Measurements from ENCODE around the gene ZNRF1.
"Not testable (repeated sequence)": the region's sequence is repeated elsewhere in the genome, so short reads cannot be mapped to it uniquely, and the experiment has no call there.

The ZNRF1 gene

DNA sequence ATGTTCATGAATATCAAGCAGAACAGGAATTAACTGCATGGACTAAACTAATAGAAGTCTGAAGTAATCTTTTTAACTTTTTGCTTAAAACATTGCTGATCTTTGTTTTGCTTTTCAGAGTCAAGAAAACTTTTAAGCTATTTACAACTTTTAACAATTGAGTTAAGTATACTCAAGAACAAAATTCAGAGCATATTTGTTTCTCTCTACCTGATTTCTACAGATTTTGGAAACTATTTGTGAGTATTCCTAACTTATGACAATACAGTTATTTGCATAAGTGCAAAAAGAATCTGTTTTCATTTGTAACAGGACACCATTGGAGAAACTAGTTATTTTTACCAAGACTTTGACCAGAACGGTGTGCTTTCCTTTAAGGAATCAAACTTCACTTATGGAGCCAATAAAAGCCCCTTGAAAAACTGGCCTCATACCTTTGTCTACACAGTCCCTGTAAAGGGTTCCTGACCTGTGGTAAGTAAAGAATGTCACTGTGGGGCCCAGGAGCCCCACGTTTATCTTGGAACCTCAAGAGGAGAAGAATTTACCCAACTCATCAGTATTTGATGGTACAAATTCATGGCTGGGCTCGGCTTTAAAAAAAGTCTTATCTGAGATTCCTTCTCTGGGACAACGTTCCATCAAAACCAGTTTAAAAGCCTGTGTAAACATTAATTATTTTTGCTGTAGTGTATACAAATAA is 129.0 kb downstream of the ZNRF1 start:
- WGBS, result 67% methylated on average over 2 of the region's 4 CpGs
- no peaks in the 10 kb centered on the region for H3K4me1 ChIP-seq (ENCODE audit: control insufficient read depth, insufficient read depth, low read depth, low read length)
- H3K79me1 ChIP-seq (replicated peaks; ENCODE audit: low read length, poor library complexity, severe bottlenecking), result no peaks in the 10 kb centered on the region
- no peak overlapping the region for H3K9ac ChIP-seq (ENCODE audit: low read length)
- H3K4me3 ChIP-seq (ENCODE audit: insufficient read depth in 1 of 2, low read depth in 1 of 2, low read length in 2 of 2), result no peak overlapping the region
- no peak overlapping the region for H3K23ac ChIP-seq (ENCODE audit: low read length in 2 of 2)
- H2BK12ac ChIP-seq (ENCODE audit: low read length in 2 of 2), result no peak overlapping the region
- H3K36me3 ChIP-seq (ENCODE audit: control insufficient read depth in 1 of 2, insufficient read depth in 2 of 2, low read depth in 1 of 2, low read length in 2 of 2), result no peaks in the 10 kb centered on the region
- H2BK120ac ChIP-seq (ENCODE audit: low read depth, low read length), result no peak overlapping the region
- H2AK5ac ChIP-seq (ENCODE audit: low read length, severe bottlenecking), result no peak overlapping the region
- DNase-seq, result no peak
- no peak overlapping the region for H3K4me2 ChIP-seq (ENCODE audit: low read length, poor library complexity, severe bottlenecking)
- H2AFZ ChIP-seq (ENCODE audit: low read depth, low read length), result no peak overlapping the region
- no peak overlapping the region for H2BK5ac ChIP-seq (ENCODE audit: low read depth, low read length, poor library complexity, severe bottlenecking)
- H3K9me3 ChIP-seq (ENCODE audit: control insufficient read depth, low read length), result peaks cover 10% of the 10 kb centered on the region
- H2BK15ac ChIP-seq (ENCODE audit: low read depth, poor library complexity, severe bottlenecking), result no peak overlapping the region
- H4K91ac ChIP-seq (ENCODE audit: low read length), result no peak overlapping the region
- peaks cover 5 to 14% of the 10 kb centered on the region in 2 experiments for H3K27me3 ChIP-seq (ENCODE audit: control insufficient read depth in 1 of 2, insufficient read depth in 1 of 2, low read length in 2 of 2)
- no peak overlapping the region for H4K8ac ChIP-seq (ENCODE audit: low read length)
- no peak overlapping the region for H3K14ac ChIP-seq (ENCODE audit: low read length in 2 of 2)
- H3K18ac ChIP-seq (ENCODE audit: low read depth in 1 of 2, low read length in 2 of 2), result no peak overlapping the region
- no peak overlapping the region for H3K27ac ChIP-seq (ENCODE audit: low read length, poor library complexity, severe bottlenecking)
- H3K4ac ChIP-seq (ENCODE audit: low read depth in 1 of 2, low read length in 2 of 2), result no peak overlapping the region

GRCh38 chr16:75129421-75130149 is 130.8 kb downstream of the ZNRF1 start:
- H3K79me1 ChIP-seq (replicated peaks; ENCODE audit: low read length, poor library complexity, severe bottlenecking); H3K14ac ChIP-seq (ENCODE audit: low read length in 2 of 2); H3K4me3 ChIP-seq (ENCODE audit: insufficient read depth in 1 of 2, low read depth in 1 of 2, low read length in 2 of 2); H3K27ac ChIP-seq (ENCODE audit: low read length, poor library complexity, severe bottlenecking); H3K4ac ChIP-seq (ENCODE audit: low read depth in 1 of 2, low read length in 2 of 2); H3K23ac ChIP-seq (ENCODE audit: low read length in 2 of 2); H4K91ac ChIP-seq (ENCODE audit: low read length); H3K9ac ChIP-seq (ENCODE audit: low read length); H3K4me1 ChIP-seq (ENCODE audit: control insufficient read depth, insufficient read depth, low read depth, low read length); H2BK5ac ChIP-seq (ENCODE audit: low read depth, low read length, poor library complexity, severe bottlenecking); H4K8ac ChIP-seq (ENCODE audit: low read length); H2AK5ac ChIP-seq (ENCODE audit: low read length, severe bottlenecking); H2BK15ac ChIP-seq (ENCODE audit: low read depth, poor library complexity, severe bottlenecking); H3K36me3 ChIP-seq (ENCODE audit: control insufficient read depth in 1 of 2, insufficient read depth in 2 of 2, low read depth in 1 of 2, low read length in 2 of 2); H2AFZ ChIP-seq (ENCODE audit: low read depth, low read length); H3K18ac ChIP-seq (ENCODE audit: low read depth in 1 of 2, low read length in 2 of 2); H3K4me2 ChIP-seq (ENCODE audit: low read length, poor library complexity, severe bottlenecking); H2BK12ac ChIP-seq (ENCODE audit: low read length in 2 of 2); H2BK120ac ChIP-seq (ENCODE audit: low read depth, low read length): not testable (repeated sequence)
- Histone ChIP-seq H3K27me3 (ENCODE audit: control insufficient read depth in 1 of 2, insufficient read depth in 1 of 2, low read length in 2 of 2) (peaks cover 5 to 14% of the 10 kb centered on the region in 2 experiments), H3K9me3 (ENCODE audit: control insufficient read depth, low read length) (peaks cover 10% of the 10 kb centered on the region)
- DNase-seq, result peak; percentile 51
- WGBS, result 90% methylated on average over 2 of the region's 5 CpGs

- WGBS, result 82% methylated on average over 8 of the region's 9 CpGs
- Histone ChIP-seq H2BK15ac (ENCODE audit: low read depth, poor library complexity, severe bottlenecking) (no peak overlapping the region), H2AFZ (ENCODE audit: low read depth, low read length) (no peak overlapping the region)
These were observed 131.4 kb downstream of the ZNRF1 start for GRCh38 chr16:75130150-75130771.

GRCh38 chr16:75131081-75131480 is 132.3 kb downstream of the ZNRF1 start:
- H2BK12ac ChIP-seq (ENCODE audit: low read length in 2 of 2), result no peak overlapping the region
- no peak overlapping the region for H3K23ac ChIP-seq (ENCODE audit: low read length in 2 of 2)
- H4K8ac ChIP-seq (ENCODE audit: low read length), result no peak overlapping the region
- no peak overlapping the region for H2AK5ac ChIP-seq (ENCODE audit: low read length, severe bottlenecking)
- H3K9me3 ChIP-seq (ENCODE audit: control insufficient read depth, low read length), result peaks cover 10% of the 10 kb centered on the region
- H3K27ac ChIP-seq (ENCODE audit: low read length, poor library complexity, severe bottlenecking), result no peak overlapping the region
- no peak overlapping the region for H2BK5ac ChIP-seq (ENCODE audit: low read depth, low read length, poor library complexity, severe bottlenecking)
- H3K4ac ChIP-seq (ENCODE audit: low read depth in 1 of 2, low read length in 2 of 2), result no peak overlapping the region
- no peak overlapping the region for H2AFZ ChIP-seq (ENCODE audit: low read depth, low read length)
- DNase-seq, result no peak
- H3K79me1 ChIP-seq (replicated peaks; ENCODE audit: low read length, poor library complexity, severe bottlenecking), result no peaks in the 10 kb centered on the region
- H2BK15ac ChIP-seq (ENCODE audit: low read depth, poor library complexity, severe bottlenecking), result no peak overlapping the region
- H3K18ac ChIP-seq (ENCODE audit: low read depth in 1 of 2, low read length in 2 of 2), result no peak overlapping the region
- no peaks in the 10 kb centered on the region for H3K4me1 ChIP-seq (ENCODE audit: control insufficient read depth, insufficient read depth, low read depth, low read length)
- H3K36me3 ChIP-seq (ENCODE audit: control insufficient read depth in 1 of 2, insufficient read depth in 2 of 2, low read depth in 1 of 2, low read length in 2 of 2), result no peaks in the 10 kb centered on the region
- no peak overlapping the region for H3K9ac ChIP-seq (ENCODE audit: low read length)
- H3K14ac ChIP-seq (ENCODE audit: low read length in 2 of 2), result no peak overlapping the region
- no peak overlapping the region for H3K4me2 ChIP-seq (ENCODE audit: low read length, poor library complexity, severe bottlenecking)
- WGBS, result 78% methylated on average over 7 of the region's 7 CpGs
- no peak overlapping the region for H4K91ac ChIP-seq (ENCODE audit: low read length)
- peaks cover 5 to 14% of the 10 kb centered on the region in 2 experiments for H3K27me3 ChIP-seq (ENCODE audit: control insufficient read depth in 1 of 2, insufficient read depth in 1 of 2, low read length in 2 of 2)
- no peak overlapping the region for H3K4me3 ChIP-seq (ENCODE audit: insufficient read depth in 1 of 2, low read depth in 1 of 2, low read length in 2 of 2)
- no peak overlapping the region for H2BK120ac ChIP-seq (ENCODE audit: low read depth, low read length)

More at GRCh38 chr16:75130150-75130771, 131.4 kb downstream of the ZNRF1 start:
- no peak overlapping the region for H3K18ac ChIP-seq (ENCODE audit: low read depth in 1 of 2, low read length in 2 of 2)
- no peak overlapping the region for H3K27ac ChIP-seq (ENCODE audit: low read length, poor library complexity, severe bottlenecking)
- no peak overlapping the region for H3K4me2 ChIP-seq (ENCODE audit: low read length, poor library complexity, severe bottlenecking)
- H2AK5ac ChIP-seq (ENCODE audit: low read length, severe bottlenecking), result no peak overlapping the region
- peaks cover 5 to 14% of the 10 kb centered on the region in 2 experiments for H3K27me3 ChIP-seq (ENCODE audit: control insufficient read depth in 1 of 2, insufficient read depth in 1 of 2, low read length in 2 of 2)
- H4K91ac ChIP-seq (ENCODE audit: low read length), result no peak overlapping the region
- H3K9ac ChIP-seq (ENCODE audit: low read length), result no peak overlapping the region
- no peak overlapping the region for H3K14ac ChIP-seq (ENCODE audit: low read length in 2 of 2)
- no peak overlapping the region for H3K4ac ChIP-seq (ENCODE audit: low read depth in 1 of 2, low read length in 2 of 2)
- no peak overlapping the region for H2BK5ac ChIP-seq (ENCODE audit: low read depth, low read length, poor library complexity, severe bottlenecking)
- no peak overlapping the region for H4K8ac ChIP-seq (ENCODE audit: low read length)
- peaks cover 10% of the 10 kb centered on the region for H3K9me3 ChIP-seq (ENCODE audit: control insufficient read depth, low read length)
- no peak overlapping the region for H2BK120ac ChIP-seq (ENCODE audit: low read depth, low read length)
- no peaks in the 10 kb centered on the region for H3K36me3 ChIP-seq (ENCODE audit: control insufficient read depth in 1 of 2, insufficient read depth in 2 of 2, low read depth in 1 of 2, low read length in 2 of 2)
- no peaks in the 10 kb centered on the region for H3K79me1 ChIP-seq (replicated peaks; ENCODE audit: low read length, poor library complexity, severe bottlenecking)
- H3K23ac ChIP-seq (ENCODE audit: low read length in 2 of 2), result no peak overlapping the region
- no peak overlapping the region for H3K4me3 ChIP-seq (ENCODE audit: insufficient read depth in 1 of 2, low read depth in 1 of 2, low read length in 2 of 2)
- no peaks in the 10 kb centered on the region for H3K4me1 ChIP-seq (ENCODE audit: control insufficient read depth, insufficient read depth, low read depth, low read length)
- H2BK12ac ChIP-seq (ENCODE audit: low read length in 2 of 2), result no peak overlapping the region
- no peak for DNase-seq
